Vagina (tissue), 2 donors: ENCODE results near the gene DSCAML1.

Experiments
- POLR2A ChIP-seq, 2 donors: fragments of 450-650 bp; IDR thresholded peaks; one replicate each; pipeline ENCODE4 v1.6.1; 2017; ENCODE audit warnings: antibody characterized with exemption in 2 of 2, mild to moderate bottlenecking in 2 of 2, moderate library complexity in 2 of 2
- POLR2AphosphoS5 ChIP-seq, 2 donors: sonication (generic); formaldehyde crosslinking; IDR thresholded peaks; one replicate each; pipeline ENCODE4 v1.9.0; 2017; ENCODE audit warnings: antibody characterized with exemption in 2 of 2, mild to moderate bottlenecking in 2 of 2, low read depth in 1 of 2; ENCODE audit not compliant: insufficient read depth in 1 of 2
- TF ChIP-seq, protein P1 (sequence below), 3 experiments: fragments of 450-650 bp in 2 of 3; fragments of 200-600 bp in 1 of 3; sonication (generic) in 1 of 3; IDR thresholded peaks; one replicate each; pipeline ENCODE4 v1.5.1; 2017 to 2019; ENCODE audit warnings: antibody characterized with exemption in 3 of 3, mild to moderate bottlenecking in 2 of 3, moderate library complexity in 2 of 3

DNA sequence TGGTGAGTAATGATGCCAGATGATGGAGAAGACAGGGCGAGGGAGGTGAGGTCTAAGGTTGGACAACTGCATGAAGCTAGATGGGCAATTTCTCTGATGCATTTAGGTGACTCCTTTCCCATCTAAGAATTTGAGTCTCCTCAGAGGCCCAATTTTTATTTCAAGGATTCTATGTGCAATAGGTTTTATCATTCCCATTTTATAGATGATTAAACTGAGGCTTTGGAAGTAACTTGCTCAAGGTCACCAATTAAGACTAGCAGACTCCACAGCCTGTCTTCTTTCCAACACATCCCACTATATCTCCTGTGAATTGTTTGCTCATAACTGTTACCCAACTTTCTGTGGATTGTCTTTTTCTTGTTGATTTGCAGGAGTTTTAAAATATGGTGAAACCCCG is 28.5 kb downstream of the DSCAML1 start:
- TF ChIP-seq, protein P1, sequence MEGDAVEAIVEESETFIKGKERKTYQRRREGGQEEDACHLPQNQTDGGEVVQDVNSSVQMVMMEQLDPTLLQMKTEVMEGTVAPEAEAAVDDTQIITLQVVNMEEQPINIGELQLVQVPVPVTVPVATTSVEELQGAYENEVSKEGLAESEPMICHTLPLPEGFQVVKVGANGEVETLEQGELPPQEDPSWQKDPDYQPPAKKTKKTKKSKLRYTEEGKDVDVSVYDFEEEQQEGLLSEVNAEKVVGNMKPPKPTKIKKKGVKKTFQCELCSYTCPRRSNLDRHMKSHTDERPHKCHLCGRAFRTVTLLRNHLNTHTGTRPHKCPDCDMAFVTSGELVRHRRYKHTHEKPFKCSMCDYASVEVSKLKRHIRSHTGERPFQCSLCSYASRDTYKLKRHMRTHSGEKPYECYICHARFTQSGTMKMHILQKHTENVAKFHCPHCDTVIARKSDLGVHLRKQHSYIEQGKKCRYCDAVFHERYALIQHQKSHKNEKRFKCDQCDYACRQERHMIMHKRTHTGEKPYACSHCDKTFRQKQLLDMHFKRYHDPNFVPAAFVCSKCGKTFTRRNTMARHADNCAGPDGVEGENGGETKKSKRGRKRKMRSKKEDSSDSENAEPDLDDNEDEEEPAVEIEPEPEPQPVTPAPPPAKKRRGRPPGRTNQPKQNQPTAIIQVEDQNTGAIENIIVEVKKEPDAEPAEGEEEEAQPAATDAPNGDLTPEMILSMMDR (IDR thresholded peaks at IDR 0.05) = no peak
- TF ChIP-seq POLR2A (IDR thresholded peaks at IDR 0.05) (no peak), POLR2AphosphoS5 (IDR thresholded peaks at IDR 0.05; ENCODE audit: insufficient read depth in 1 of 2, low read depth in 1 of 2) (no peak)
